HepG2 (cell line): Measurements from ENCODE around the gene AP2A2. TPM values are rescaled to one million over a fixed set of nuclear protein-coding genes. Genes with fewer than 3 reads are reported as not detected.

Experiments used
- DNMT1 ChIP-seq: sonication (generic); formaldehyde crosslinking; IDR thresholded peaks from 2 replicates; pipeline ENCODE4 v1.5.1; 2020; ENCODE audit warnings: mild to moderate bottlenecking, missing genetic modification reagents
- ESRRA ChIP-seq: sonication (generic); formaldehyde crosslinking; IDR thresholded peaks from 2 replicates; pipeline ENCODE4 v1.5.1; 2020; ENCODE audit warnings: mild to moderate bottlenecking, low read depth, missing genetic modification reagents
- MEIS1 ChIP-seq: sonication (generic); formaldehyde crosslinking; IDR thresholded peaks from 2 replicates; pipeline ENCODE4 v1.9.0; 2021; ENCODE audit warnings: mild to moderate bottlenecking, missing genetic modification reagents, moderate library complexity, borderline replicate concordance
- NR3C1 ChIP-seq: sonication (generic); formaldehyde crosslinking; IDR thresholded peaks from 2 replicates; pipeline ENCODE4 v1.4.0; 2020; ENCODE audit warnings: missing genetic modification reagents
- POGK ChIP-seq: sonication (generic); formaldehyde crosslinking; conservative IDR thresholded peaks from 2 replicates; pipeline ENCODE4 v1.8.0; 2022; ENCODE audit warnings: mild to moderate bottlenecking, moderate library complexity, missing genetic modification reagents
- RERE ChIP-seq: IDR thresholded peaks from 2 replicates; pipeline ENCODE4 v1.6.1; 2016; ENCODE audit warnings: low read depth, missing genetic modification reagents, missing compliant biosample characterization
- SIX1 ChIP-seq: sonication (generic); formaldehyde crosslinking; IDR thresholded peaks from 2 replicates; pipeline ENCODE4 v1.4.0; 2020; ENCODE audit warnings: missing genetic modification reagents, borderline replicate concordance
- THYN1 ChIP-seq: sonication (generic); formaldehyde crosslinking; IDR thresholded peaks from 2 replicates; pipeline ENCODE4 v1.8.1; 2023; ENCODE audit warnings: low read depth, mild to moderate bottlenecking, moderate library complexity, missing genetic modification reagents, borderline replicate concordance
- TSC22D2 ChIP-seq: sonication (generic); formaldehyde crosslinking; IDR thresholded peaks from 2 replicates; pipeline ENCODE4 v1.5.1; 2020; ENCODE audit warnings: missing genetic modification reagents, mild to moderate bottlenecking, borderline replicate concordance
- ZBTB3 ChIP-seq: sonication (generic); formaldehyde crosslinking; IDR thresholded peaks from 2 replicates; pipeline ENCODE4 v1.4.0; 2020; ENCODE audit warnings: low read depth, mild to moderate bottlenecking, moderate library complexity, missing genetic modification reagents, borderline replicate concordance
- ZKSCAN8 ChIP-seq: IDR thresholded peaks from 2 replicates; pipeline ENCODE4 v1.6.1; 2016; ENCODE audit warnings: borderline replicate concordance, missing genetic modification reagents, missing compliant biosample characterization
- ZNF101 ChIP-seq: sonication (generic); formaldehyde crosslinking; IDR thresholded peaks from 2 replicates; pipeline ENCODE4 v1.4.0; 2020; ENCODE audit warnings: mild to moderate bottlenecking, low read depth, missing genetic modification reagents, borderline replicate concordance
- ZNF251 ChIP-seq: sonication (generic); formaldehyde crosslinking; IDR thresholded peaks from 2 replicates; pipeline ENCODE4 v1.9.0; 2021; ENCODE audit warnings: mild to moderate bottlenecking, missing genetic modification reagents
- ZNF564 ChIP-seq: sonication (generic); formaldehyde crosslinking; IDR thresholded peaks from 2 replicates; pipeline ENCODE4 v1.8.1; 2023; ENCODE audit warnings: mild to moderate bottlenecking, missing genetic modification reagents
- ZNF670 ChIP-seq: sonication (generic); formaldehyde crosslinking; IDR thresholded peaks from 2 replicates; pipeline ENCODE4 v1.8.0; 2022; ENCODE audit warnings: mild to moderate bottlenecking, missing genetic modification reagents, borderline replicate concordance
- ZNF740 ChIP-seq: sonication (generic); formaldehyde crosslinking; IDR thresholded peaks from 2 replicates; pipeline ENCODE4 v1.4.0; 2020; ENCODE audit warnings: missing genetic modification reagents
- ZNF768 ChIP-seq: sonication (generic); formaldehyde crosslinking; IDR thresholded peaks from 2 replicates; pipeline ENCODE4 v1.4.0; 2020; ENCODE audit warnings: missing genetic modification reagents
- ZNF782 ChIP-seq: sonication (generic); formaldehyde crosslinking; IDR thresholded peaks from 2 replicates; pipeline ENCODE4 v1.4.0; 2020; ENCODE audit warnings: missing genetic modification reagents, mild to moderate bottlenecking, borderline replicate concordance
- ZSCAN29 ChIP-seq: sonication (generic); formaldehyde crosslinking; conservative IDR thresholded peaks from 2 replicates; pipeline ENCODE4 v1.4.0; 2020; ENCODE audit warnings: mild to moderate bottlenecking, missing genetic modification reagents
- polyA plus RNA-seq, 8 experiments: library from polyadenylated mRNA; depleted of rRNA in 3 of 8; stranded (reverse) in 7 of 8; unstranded in 1 of 8; fragments of >200 nt; fragmentation: Illumina TruSeq in 4 of 8; extraction: Trizol in 4 of 8; gene quantifications; 2 replicates each; pipeline versions ENCODE4 v1.2.1 to v1.2.3, GENCODE V29; 2011 to 2016; ENCODE audit warnings: low read depth in 4 of 8, missing spikeins in 1 of 8, mixed read lengths in 1 of 8; ENCODE audit not compliant: insufficient read depth in 1 of 8
- total RNA-seq, 5 experiments: library from RNA; depleted of rRNA; stranded (reverse); fragments of >200 nt; fragmentation: Illumina TruSeq; extraction: Trizol; gene quantifications; 2 replicates each; pipeline ENCODE4 v1.2.3, GENCODE V29; 2016; ENCODE audit warnings: low read depth in 1 of 5
- TF ChIP-seq, protein P1 (sequence below): sonication (generic); formaldehyde crosslinking; IDR thresholded peaks from 2 replicates; pipeline ENCODE4 v1.8.0; 2022; ENCODE audit warnings: mild to moderate bottlenecking, missing genetic modification reagents, borderline replicate concordance

Gene AP2A2
- total and polyA plus RNA-seq, 2 of the 13 experiments (the other 11 are each of a cell fraction or from before 2014, with no cell fraction given) = 25.7 to 75.7 TPM

DNA sequence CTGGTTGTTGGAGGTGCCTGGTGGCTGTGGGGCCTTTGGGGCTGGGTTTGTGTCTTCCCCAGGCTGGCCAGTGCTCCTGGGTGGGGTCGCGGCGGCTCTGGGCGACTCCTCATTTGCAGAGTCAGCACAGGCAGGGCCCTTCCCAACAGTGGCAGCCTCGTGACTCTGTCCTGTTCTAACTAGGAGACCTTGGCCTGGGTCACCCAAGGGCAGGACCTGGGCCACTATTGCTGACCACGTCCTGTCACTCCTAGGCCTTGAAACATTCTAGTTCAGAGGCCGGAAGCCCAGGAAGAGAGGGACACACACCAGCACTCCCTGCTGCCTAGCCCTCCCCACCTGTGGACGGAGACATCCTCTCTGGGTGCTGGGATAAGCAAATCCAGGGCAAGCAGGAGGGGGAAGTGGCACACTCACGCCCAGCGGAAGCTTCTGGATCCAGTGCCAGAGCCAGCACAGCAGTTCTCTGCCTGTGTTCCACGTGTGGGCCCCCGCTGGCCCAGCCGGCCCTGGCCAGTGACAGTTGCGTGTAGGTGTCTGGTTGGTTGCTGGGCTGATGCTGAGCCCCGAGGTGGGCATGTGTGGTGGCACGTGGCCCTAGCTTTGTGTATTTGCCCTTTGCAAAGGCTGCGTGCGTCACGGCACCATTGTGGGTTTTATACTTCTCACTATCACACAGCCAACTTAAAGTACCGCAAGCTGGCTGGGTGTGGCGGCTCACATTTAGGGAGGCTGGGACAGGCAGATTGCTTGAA lies 10.7 kb upstream of the AP2A2 start (continued):
- TF ChIP-seq POGK (no peak; the same call in 1 of the 2 replicates), ZNF251 (CRISPR knock-in tag) (no peak), ZNF101 (no peak), SIX1 (CRISPR knock-in tag) (no peak), ZNF740 (CRISPR knock-in tag) (no peak), TSC22D2 (no peak), RERE (CRISPR knock-in tag) (no peak), ZNF782 (CRISPR knock-in tag) (no peak), ZNF564 (CRISPR knock-in tag) (no peak; the same call in 1 of the 2 replicates), ZNF768 (CRISPR knock-in tag) (no peak), THYN1 (CRISPR knock-in tag) (no peak), DNMT1 (CRISPR knock-in tag) (no peak), NR3C1 (CRISPR knock-in tag) (no peak), ZBTB3 (CRISPR knock-in tag) (no peak), ZNF670 (CRISPR knock-in tag) (0 out of 2 replicates have a peak, but pooled peaks have one; percentile 26), MEIS1 (CRISPR knock-in tag) (peak; percentile 84; the same call in 1 of the 2 replicates), ZSCAN29 (no peak), ESRRA (CRISPR knock-in tag) (peak; percentile 96), ZKSCAN8 (CRISPR knock-in tag) (peak; percentile 64; the same call in 1 of the 2 replicates)
- TF ChIP-seq, protein P1, sequence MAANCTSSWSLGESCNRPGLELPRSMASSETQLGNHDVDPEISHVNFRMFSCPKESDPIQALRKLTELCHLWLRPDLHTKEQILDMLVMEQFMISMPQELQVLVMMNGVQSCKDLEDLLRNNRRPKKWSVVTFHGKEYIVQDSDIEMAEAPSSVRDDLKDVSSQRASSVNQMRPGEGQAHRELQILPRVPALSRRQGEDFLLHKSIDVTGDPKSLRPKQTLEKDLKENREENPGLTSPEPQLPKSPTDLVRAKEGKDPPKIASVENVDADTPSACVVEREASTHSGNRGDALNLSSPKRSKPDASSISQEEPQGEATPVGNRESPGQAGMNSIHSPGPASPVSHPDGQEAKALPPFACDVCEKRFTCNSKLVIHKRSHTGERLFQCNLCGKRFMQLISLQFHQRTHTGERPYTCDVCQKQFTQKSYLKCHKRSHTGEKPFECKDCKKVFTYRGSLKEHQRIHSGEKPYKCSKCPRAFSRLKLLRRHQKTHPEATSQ (CRISPR knock-in tag) = no peak
